ENCODE measurements around the gene SF3B2. TPM values are rescaled to one million over a fixed set of nuclear protein-coding genes. Genes with fewer than 3 reads are reported as not detected.

The SF3B2 gene, protein sequence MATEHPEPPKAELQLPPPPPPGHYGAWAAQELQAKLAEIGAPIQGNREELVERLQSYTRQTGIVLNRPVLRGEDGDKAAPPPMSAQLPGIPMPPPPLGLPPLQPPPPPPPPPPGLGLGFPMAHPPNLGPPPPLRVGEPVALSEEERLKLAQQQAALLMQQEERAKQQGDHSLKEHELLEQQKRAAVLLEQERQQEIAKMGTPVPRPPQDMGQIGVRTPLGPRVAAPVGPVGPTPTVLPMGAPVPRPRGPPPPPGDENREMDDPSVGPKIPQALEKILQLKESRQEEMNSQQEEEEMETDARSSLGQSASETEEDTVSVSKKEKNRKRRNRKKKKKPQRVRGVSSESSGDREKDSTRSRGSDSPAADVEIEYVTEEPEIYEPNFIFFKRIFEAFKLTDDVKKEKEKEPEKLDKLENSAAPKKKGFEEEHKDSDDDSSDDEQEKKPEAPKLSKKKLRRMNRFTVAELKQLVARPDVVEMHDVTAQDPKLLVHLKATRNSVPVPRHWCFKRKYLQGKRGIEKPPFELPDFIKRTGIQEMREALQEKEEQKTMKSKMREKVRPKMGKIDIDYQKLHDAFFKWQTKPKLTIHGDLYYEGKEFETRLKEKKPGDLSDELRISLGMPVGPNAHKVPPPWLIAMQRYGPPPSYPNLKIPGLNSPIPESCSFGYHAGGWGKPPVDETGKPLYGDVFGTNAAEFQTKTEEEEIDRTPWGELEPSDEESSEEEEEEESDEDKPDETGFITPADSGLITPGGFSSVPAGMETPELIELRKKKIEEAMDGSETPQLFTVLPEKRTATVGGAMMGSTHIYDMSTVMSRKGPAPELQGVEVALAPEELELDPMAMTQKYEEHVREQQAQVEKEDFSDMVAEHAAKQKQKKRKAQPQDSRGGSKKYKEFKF
- polyA plus RNA-seq (2013, experiment 1 of 2) = 173 TPM
- 185 TPM for polyA plus RNA-seq (2013, experiment 2 of 2)

DNA sequence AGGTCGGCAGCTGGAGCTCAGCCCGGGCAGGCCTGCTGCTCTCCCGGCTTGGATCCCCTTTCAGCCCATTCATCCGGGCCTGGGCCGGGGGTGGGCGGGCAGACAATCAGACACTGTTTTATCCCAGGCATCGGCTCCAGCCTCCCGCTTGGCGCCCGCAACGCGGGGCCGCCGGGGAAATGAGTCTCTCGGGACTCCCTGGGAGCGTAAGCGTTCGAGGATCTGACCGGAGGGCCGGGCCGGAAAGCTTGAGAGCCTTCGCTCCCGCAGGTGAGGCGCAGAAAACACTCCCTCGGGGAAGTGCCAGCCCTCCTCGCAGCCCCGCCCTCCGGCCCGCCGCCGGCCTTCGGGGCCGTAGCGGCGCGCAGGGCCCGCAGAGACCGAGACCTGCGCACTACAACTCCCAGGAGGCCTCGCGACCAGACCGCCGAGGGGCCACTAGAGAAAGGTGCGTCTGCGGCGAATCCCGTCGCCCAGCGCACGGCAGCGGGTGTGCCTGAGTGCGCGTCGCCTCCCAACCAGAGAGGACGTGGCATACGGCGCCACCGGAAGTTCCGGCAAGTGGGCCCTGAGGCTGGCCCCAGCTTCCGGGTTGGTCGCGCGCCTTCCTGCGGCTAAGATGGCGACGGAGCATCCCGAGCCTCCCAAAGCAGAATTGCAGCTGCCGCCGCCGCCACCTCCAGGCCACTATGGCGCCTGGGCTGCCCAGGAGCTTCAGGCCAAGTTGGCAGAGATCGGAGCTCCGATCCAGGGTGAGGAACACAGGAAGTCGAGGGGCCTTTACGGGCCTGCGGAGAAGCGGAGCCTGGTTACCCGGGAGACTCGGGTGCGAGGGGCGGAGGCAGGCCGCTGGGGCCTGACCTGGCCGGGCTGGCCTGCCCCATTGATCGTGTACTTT is at the start of gene SF3B2:
TSS of gene SF3B2 (plus strand) at position 599 of the 898 bp plus-strand sequence. CDS start at position 620, 21 bp downstream.
- Histone ChIP-seq H3K27me3 (ENCODE audit: insufficient read depth, low read length) (no peaks in the 10 kb centered on the region), H3K36me3 (ENCODE audit: insufficient read depth, low read length) (peaks cover 35% of the 10 kb centered on the region), H3K9ac (ENCODE audit: low read depth, low read length) (peak within 1 kb of the TSS; percentile 94), H3K27ac (ENCODE audit: low read depth, low read length) (peak within 1 kb of the TSS; percentile 95), H3K9me3 (ENCODE audit: insufficient read depth, low read depth, low read length) (no peaks in the 10 kb centered on the region), H3K4me3 (ENCODE audit: low read length) (peak within 1 kb of the TSS; percentile 98), H3K4me1 (ENCODE audit: insufficient read depth, low read length) (peaks cover 25% of the 10 kb centered on the region)
- under 1% methylated on average over 84 of the region's 84 CpGs for WGBS

DNA sequence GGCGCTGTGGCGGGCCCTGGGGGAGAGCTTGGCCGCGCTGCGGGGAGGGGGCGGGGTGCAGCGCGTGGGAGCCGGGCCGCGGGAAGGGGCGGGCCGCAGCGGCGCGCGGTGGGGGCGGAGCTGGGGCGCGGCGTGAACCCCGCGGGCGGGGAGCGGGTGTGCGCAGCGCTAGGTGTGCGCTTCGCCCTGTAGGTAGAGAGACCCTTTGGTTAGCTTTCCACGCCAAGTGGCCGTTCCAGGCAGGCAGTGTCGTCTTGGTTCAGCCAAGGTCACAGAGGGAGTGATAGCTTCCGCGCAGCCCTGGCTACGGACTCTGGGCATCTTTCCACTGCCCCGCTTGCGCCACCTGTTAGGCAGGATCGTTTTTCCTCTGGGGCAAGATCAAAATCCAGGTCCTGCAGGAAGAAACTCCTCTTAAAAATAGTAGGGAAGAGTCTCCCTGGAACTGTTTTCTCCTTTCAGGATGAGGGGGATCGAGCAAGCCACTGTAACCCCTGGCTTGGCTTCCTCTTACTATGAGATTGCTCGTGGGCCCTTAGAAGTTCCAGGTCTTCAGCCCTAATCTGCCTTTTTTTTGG is 49.4 kb upstream of the SF3B2 start:
- peaks cover 9% of the 10 kb centered on the region; the same call in 1 of the 2 replicates for H3K4me1 ChIP-seq (ENCODE audit: insufficient read depth, low read length)
- H3K4me3 ChIP-seq (ENCODE audit: low read length) = peak overlapping the region; percentile 98
- 2% methylated on average over 40 of the region's 40 CpGs for WGBS
- H3K9ac ChIP-seq (ENCODE audit: low read depth, low read length) = peak overlapping the region; percentile 88
- no peaks in the 10 kb centered on the region for H3K27me3 ChIP-seq (ENCODE audit: insufficient read depth, low read length)
- H3K27ac ChIP-seq (ENCODE audit: low read depth, low read length) = peak overlapping the region; percentile 99; the same call in 1 of the 2 replicates
- no peaks in the 10 kb centered on the region for H3K9me3 ChIP-seq (ENCODE audit: insufficient read depth, low read depth, low read length)
- H3K36me3 ChIP-seq (ENCODE audit: insufficient read depth, low read length) = peaks cover 48% of the 10 kb centered on the region

DNA sequence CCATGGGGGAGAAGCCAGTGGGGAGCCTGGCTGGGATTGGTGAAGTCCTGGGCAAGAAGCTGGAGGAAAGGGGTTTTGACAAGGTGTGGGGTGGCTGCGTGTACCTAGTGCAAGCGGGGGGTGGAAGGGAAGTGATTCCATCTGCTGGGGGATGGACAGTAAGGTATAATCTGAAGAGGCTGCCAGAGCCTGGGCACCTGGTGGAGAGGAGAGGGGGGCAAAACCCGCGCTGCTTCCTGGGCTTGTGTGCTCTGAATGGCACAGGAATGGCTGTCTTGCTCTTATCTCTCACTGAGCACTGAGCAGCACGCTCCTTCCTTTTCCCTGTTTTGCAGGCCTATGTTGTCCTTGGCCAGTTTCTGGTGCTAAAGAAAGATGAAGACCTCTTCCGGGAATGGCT is 48.9 kb upstream of the SF3B2 start:
- Histone ChIP-seq H3K9me3 (ENCODE audit: insufficient read depth, low read depth, low read length) (no peaks in the 10 kb centered on the region), H3K4me3 (ENCODE audit: low read length) (peak overlapping the region; percentile 98), H3K36me3 (ENCODE audit: insufficient read depth, low read length) (peaks cover 42% of the 10 kb centered on the region), H3K4me1 (ENCODE audit: insufficient read depth, low read length) (peaks cover 9% of the 10 kb centered on the region; the same call in 1 of the 2 replicates), H3K9ac (ENCODE audit: low read depth, low read length) (peak overlapping the region; percentile 88), H3K27ac (ENCODE audit: low read depth, low read length) (no peak overlapping the region), H3K27me3 (ENCODE audit: insufficient read depth, low read length) (no peaks in the 10 kb centered on the region)
- 89% methylated on average over 6 of the region's 6 CpGs for WGBS

DNA sequence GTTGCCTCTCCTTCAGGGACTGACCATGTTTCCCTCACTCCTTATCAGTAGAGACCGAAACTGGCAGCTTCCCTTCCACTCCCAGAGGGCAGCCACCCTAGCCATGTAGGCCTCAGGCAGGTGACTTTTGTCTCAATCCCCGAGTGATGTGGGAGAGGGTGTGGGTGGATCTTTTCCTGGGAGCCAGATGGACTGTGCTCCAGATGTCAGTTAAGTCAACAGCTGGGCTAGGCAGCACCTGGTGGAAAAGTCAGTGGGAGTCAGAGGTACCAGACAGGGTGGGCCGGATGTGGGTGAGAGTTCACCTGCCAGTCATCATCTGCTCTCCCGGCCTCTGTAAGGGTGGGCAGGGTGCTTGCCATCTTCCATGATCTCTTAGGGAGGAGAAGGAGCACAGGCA is 48.0 kb upstream of the SF3B2 start:
- Histone ChIP-seq H3K27ac (ENCODE audit: low read depth, low read length) (no peak overlapping the region), H3K36me3 (ENCODE audit: insufficient read depth, low read length) (peaks cover 34% of the 10 kb centered on the region), H3K9me3 (ENCODE audit: insufficient read depth, low read depth, low read length) (no peaks in the 10 kb centered on the region), H3K4me3 (ENCODE audit: low read length) (no peak overlapping the region), H3K27me3 (ENCODE audit: insufficient read depth, low read length) (no peaks in the 10 kb centered on the region), H3K9ac (ENCODE audit: low read depth, low read length) (no peak overlapping the region), H3K4me1 (ENCODE audit: insufficient read depth, low read length) (peaks cover 9% of the 10 kb centered on the region; the same call in 1 of the 2 replicates)
- 94% methylated on average over 4 of the region's 4 CpGs for WGBS

DNA sequence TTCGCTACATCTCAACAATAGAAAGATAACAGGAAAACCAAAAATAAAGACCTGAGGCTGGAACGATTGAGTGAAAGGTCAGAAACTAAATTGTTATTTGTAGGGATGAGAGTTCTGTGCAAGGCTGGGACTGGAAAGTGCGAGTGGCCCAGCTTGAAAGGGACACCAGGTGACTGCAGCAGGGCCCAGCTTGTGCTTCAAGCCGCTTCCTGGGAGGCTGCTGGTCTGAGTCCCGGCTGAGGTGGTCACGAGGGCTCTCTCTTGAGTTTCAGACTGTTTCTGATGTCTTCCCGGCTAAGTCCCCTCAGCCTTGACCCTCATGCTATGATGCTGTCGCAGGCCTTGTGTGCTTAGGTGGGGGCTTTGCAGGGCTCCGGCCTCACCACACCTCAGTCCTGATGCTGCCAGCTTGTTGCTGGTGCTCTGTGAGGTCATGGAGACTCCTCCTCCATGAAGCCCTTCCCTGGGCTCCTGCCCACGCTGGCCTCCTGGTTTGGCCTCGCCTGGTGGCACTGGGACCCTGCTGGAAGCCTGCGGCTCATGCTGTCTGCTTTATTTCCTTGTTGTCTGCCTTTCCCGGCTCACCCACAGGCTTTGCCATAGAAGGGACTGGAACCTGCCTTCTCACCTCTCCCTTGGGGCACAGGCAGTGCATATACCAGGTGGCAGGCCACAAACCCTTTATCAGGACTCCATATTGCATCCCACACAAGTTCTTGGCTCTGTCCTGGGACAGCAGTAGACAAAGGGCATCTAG is 45.9 kb upstream of the SF3B2 start:
- Histone ChIP-seq H3K27me3 (ENCODE audit: insufficient read depth, low read length) (peaks cover 1% of the 10 kb centered on the region; the same call in 1 of the 2 replicates), H3K4me3 (ENCODE audit: low read length) (no peak overlapping the region), H3K9ac (ENCODE audit: low read depth, low read length) (peak overlapping the region; percentile 38; the same call in 1 of the 2 replicates), H3K4me1 (ENCODE audit: insufficient read depth, low read length) (peaks cover 9% of the 10 kb centered on the region; the same call in 1 of the 2 replicates), H3K9me3 (ENCODE audit: insufficient read depth, low read depth, low read length) (no peaks in the 10 kb centered on the region), H3K36me3 (ENCODE audit: insufficient read depth, low read length) (peaks cover 21% of the 10 kb centered on the region), H3K27ac (ENCODE audit: low read depth, low read length) (peak overlapping the region; percentile 15; the same call in 1 of the 2 replicates)
- 87% methylated on average over 13 of the region's 13 CpGs for WGBS

DNA sequence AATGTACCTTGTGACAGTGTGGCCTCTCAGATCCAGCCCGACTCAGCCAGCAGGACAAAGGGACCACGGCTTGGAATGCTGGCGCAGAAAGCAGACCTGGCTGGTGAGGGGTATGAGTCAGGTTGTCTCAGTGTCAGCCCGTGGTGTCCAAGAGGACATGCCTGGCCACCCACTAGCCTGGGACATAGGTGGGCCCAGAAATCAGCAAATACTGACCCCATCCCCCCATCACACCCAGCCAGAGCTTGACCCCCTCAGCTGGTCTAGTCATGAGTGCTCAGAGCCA is 45.3 kb upstream of the SF3B2 start:
- Histone ChIP-seq H3K9me3 (ENCODE audit: insufficient read depth, low read depth, low read length) (no peaks in the 10 kb centered on the region), H3K9ac (ENCODE audit: low read depth, low read length) (peak overlapping the region; percentile 38; the same call in 1 of the 2 replicates), H3K4me1 (ENCODE audit: insufficient read depth, low read length) (peaks cover 9% of the 10 kb centered on the region; the same call in 1 of the 2 replicates), H3K4me3 (ENCODE audit: low read length) (no peak overlapping the region), H3K27ac (ENCODE audit: low read depth, low read length) (peak overlapping the region; percentile 42; the same call in 1 of the 2 replicates), H3K27me3 (ENCODE audit: insufficient read depth, low read length) (peaks cover 7% of the 10 kb centered on the region), H3K36me3 (ENCODE audit: insufficient read depth, low read length) (peaks cover 21% of the 10 kb centered on the region)
- WGBS = 76% methylated on average over 4 of the region's 4 CpGs

DNA sequence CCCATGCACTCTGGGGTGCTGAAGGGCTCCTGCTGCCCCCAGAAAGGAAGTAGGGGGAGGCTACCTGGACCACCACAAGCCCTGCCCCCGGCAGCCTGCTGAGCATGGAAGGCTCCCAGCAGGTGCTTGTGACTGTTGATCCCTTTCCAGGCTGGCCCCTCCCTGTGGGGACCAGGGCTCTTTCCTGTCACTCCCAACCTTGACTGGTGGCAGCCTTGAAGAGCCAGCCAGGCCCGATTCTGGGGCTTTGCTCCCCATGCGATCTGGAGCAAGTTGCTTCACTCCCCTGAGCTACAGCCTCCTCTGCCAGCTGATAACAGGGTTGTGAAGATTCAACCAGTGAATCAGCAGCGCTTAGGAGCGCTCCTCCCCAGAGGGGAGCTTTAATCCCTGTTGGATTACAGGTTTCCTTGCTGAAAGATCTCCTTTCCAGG is 44.9 kb upstream of the SF3B2 start:
- Histone ChIP-seq H3K4me1 (ENCODE audit: insufficient read depth, low read length) (peaks cover 9% of the 10 kb centered on the region; the same call in 1 of the 2 replicates), H3K9ac (ENCODE audit: low read depth, low read length) (no peak overlapping the region), H3K27me3 (ENCODE audit: insufficient read depth, low read length) (peaks cover 10% of the 10 kb centered on the region), H3K9me3 (ENCODE audit: insufficient read depth, low read depth, low read length) (no peaks in the 10 kb centered on the region), H3K4me3 (ENCODE audit: low read length) (no peak overlapping the region), H3K36me3 (ENCODE audit: insufficient read depth, low read length) (peaks cover 21% of the 10 kb centered on the region), H3K27ac (ENCODE audit: low read depth, low read length) (peak overlapping the region; percentile 42; the same call in 1 of the 2 replicates)
- 46% methylated on average over 5 of the region's 5 CpGs for WGBS

DNA sequence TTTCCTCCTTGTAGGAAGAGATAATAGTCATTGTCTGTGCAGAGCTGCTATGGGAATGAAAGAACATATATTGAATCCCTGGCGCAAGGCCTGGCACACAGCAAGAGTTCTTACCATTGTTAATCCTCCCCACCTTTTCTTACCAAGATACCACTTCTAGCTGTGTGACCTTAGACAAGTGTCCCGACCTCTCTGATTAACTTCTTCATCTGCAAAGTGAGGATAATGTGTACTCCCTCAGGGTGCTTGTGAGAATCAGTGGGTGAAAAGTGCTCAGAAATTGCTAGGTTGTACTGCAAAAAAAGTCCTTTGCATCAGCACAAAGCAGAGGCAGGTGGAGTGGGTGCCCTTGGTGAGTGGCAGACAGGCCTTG is 44.1 kb upstream of the SF3B2 start:
- peaks cover 9% of the 10 kb centered on the region; the same call in 1 of the 2 replicates for H3K4me1 ChIP-seq (ENCODE audit: insufficient read depth, low read length)
- no peak overlapping the region for H3K9ac ChIP-seq (ENCODE audit: low read depth, low read length)
- WGBS = 86% methylated on average over 2 of the region's 2 CpGs

DNA sequence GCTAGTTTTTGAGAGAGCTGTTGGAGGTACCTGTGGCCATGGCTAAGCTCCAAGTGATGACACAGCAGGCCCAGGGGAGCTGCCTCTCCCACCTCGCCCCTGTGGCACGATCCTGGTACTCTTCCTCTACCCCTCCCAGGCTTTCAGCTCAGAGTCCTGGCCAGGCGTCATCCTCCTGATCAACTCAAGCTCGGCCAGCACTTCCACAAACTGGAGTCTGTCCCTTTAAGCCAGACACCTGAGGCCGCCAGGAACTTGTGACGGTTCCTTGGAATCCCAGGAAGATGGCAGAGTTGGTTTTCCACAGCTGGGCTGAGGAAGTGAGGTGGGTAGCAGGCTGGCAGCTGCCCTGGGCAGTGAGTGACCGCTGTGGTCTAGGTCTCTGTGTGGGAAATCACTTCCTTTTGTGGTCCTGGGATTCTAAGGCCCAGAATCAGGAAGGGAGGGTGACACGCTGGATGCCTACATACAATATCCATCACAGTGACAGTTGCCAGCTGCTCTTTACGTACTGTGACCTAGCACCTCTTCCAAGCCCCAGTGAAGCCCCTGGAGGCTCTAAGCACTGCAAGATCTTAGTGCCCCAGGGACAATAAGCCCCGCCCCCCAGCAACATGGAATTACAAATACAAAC is 43.6 kb upstream of the SF3B2 start:
- 75% methylated on average over 10 of the region's 10 CpGs for WGBS
- H3K27me3 ChIP-seq (ENCODE audit: insufficient read depth, low read length) = peaks cover 12% of the 10 kb centered on the region
- no peak overlapping the region for H3K4me3 ChIP-seq (ENCODE audit: low read length)
- H3K9me3 ChIP-seq (ENCODE audit: insufficient read depth, low read depth, low read length) = no peaks in the 10 kb centered on the region
- H3K27ac ChIP-seq (ENCODE audit: low read depth, low read length) = no peak overlapping the region
- peaks cover 9% of the 10 kb centered on the region; the same call in 1 of the 2 replicates for H3K4me1 ChIP-seq (ENCODE audit: insufficient read depth, low read length)
- H3K36me3 ChIP-seq (ENCODE audit: insufficient read depth, low read length) = peaks cover 21% of the 10 kb centered on the region
- no peak overlapping the region; the same call in 1 of the 2 replicates for H3K9ac ChIP-seq (ENCODE audit: low read depth, low read length)

More for the DNA sequence above, 44.1 kb upstream of the SF3B2 start:
- H3K4me3 ChIP-seq (ENCODE audit: low read length) = no peak overlapping the region
- peaks cover 12% of the 10 kb centered on the region for H3K27me3 ChIP-seq (ENCODE audit: insufficient read depth, low read length)
- H3K36me3 ChIP-seq (ENCODE audit: insufficient read depth, low read length) = peaks cover 21% of the 10 kb centered on the region
- no peak overlapping the region for H3K27ac ChIP-seq (ENCODE audit: low read depth, low read length)
- no peaks in the 10 kb centered on the region for H3K9me3 ChIP-seq (ENCODE audit: insufficient read depth, low read depth, low read length)

All from HUES64 (cell line).